ENCODE results near the gene CDH15. TPM values are rescaled to one million over a fixed set of nuclear protein-coding genes. Genes with fewer than 3 reads are reported as not detected.

The CDH15 gene
- total and polyA plus RNA-seq, 2 of the 13 experiments (the other 11 are each of a cell fraction or from before 2014, with no cell fraction given): 0.74 to 2.2 TPM

DNA sequence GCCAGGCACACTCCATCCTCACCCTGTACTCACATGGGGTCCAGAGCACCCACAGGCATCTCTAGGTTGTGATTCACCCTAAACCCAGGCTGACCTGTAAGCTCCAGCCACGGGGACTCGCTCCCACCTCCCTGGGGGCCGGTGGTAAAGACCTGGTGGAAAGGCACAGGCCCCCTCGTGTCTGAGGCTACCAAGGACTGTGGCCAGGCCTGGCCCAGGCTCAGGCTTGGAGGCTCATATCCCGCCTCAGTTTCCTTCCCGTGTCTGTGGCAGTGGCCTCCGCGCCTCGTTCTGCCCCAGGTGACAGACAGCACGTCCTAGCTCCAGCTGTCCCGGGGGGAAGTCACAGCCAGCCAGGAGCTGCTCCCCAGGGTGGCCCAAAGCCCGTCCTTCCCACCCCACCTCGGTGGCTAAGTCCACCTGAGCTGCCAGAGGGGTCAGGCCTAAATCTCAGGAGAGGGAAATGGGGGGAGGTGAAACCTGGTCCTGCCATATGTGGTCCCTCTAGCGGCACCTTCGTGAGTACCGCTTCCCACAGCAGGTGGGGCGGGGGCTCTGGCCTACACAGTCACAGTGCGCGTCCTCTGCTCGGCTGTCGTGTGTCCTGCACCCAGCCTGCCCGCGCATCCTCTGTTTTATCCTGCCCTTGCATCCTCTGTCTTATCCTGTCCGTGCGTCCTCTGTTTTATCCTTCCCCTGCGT lies 12.6 kb downstream of the CDH15 start:
- no peak overlapping the region for H3K4me3 ChIP-seq (replicated peaks in 1 of 3; ENCODE audit: insufficient read depth in 1 of 3, low read depth in 2 of 3, low read length in 3 of 3)
- FAIRE-seq: no peak
- POLR2A ChIA-PET: interaction anchor here (1.3 to 1.4 kb wide), 3 partner anchors 10 to 13 kb away, joined by 3 to 5 read pairs (median 4); partner anchors contain the start of gene CDH15
- no peak for TF ChIP-seq SATB2 (CRISPR knock-in tag; IDR thresholded peaks at IDR 0.05)
- no peak for TF ChIP-seq SIN3B (IDR thresholded peaks at IDR 0.05; ENCODE audit: low read length)
- no peak for TF ChIP-seq ZFP90 (CRISPR knock-in tag; IDR thresholded peaks at IDR 0.05; ENCODE audit: borderline replicate concordance)
- TF ChIP-seq, protein P1, sequence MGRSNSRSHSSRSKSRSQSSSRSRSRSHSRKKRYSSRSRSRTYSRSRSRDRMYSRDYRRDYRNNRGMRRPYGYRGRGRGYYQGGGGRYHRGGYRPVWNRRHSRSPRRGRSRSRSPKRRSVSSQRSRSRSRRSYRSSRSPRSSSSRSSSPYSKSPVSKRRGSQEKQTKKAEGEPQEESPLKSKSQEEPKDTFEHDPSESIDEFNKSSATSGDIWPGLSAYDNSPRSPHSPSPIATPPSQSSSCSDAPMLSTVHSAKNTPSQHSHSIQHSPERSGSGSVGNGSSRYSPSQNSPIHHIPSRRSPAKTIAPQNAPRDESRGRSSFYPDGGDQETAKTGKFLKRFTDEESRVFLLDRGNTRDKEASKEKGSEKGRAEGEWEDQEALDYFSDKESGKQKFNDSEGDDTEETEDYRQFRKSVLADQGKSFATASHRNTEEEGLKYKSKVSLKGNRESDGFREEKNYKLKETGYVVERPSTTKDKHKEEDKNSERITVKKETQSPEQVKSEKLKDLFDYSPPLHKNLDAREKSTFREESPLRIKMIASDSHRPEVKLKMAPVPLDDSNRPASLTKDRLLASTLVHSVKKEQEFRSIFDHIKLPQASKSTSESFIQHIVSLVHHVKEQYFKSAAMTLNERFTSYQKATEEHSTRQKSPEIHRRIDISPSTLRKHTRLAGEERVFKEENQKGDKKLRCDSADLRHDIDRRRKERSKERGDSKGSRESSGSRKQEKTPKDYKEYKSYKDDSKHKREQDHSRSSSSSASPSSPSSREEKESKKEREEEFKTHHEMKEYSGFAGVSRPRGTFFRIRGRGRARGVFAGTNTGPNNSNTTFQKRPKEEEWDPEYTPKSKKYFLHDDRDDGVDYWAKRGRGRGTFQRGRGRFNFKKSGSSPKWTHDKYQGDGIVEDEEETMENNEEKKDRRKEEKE (IDR thresholded peaks at IDR 0.05): no peak
- TF ChIP-seq, protein P2, sequence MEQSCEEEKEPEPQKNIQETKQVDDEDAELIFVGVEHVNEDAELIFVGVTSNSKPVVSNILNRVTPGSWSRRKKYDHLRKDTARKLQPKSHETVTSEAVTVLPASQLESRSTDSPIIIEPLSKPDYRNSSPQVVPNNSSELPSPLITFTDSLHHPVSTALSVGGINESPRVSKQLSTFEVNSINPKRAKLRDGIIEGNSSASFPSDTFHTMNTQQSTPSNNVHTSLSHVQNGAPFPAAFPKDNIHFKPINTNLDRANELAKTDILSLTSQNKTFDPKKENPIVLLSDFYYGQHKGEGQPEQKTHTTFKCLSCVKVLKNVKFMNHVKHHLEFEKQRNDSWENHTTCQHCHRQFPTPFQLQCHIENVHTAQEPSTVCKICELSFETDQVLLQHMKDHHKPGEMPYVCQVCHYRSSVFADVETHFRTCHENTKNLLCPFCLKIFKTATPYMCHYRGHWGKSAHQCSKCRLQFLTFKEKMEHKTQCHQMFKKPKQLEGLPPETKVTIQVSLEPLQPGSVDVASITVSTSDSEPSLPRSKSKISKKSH (CRISPR knock-in tag; IDR thresholded peaks at IDR 0.05; ENCODE audit: borderline replicate concordance): no peak
- no peak; the same call in 1 of the 2 replicates for TF ChIP-seq RAD21 (CRISPR knock-in tag; IDR thresholded peaks at IDR 0.05)
- 0 out of 2 replicates have a peak, but pooled peaks have one; percentile 20 for TF ChIP-seq KDM5B (CRISPR knock-in tag; IDR thresholded peaks at IDR 0.05; ENCODE audit: borderline replicate concordance)
- TF ChIP-seq ZNF12 (CRISPR knock-in tag; IDR thresholded peaks at IDR 0.05): no peak
- TF ChIP-seq REPIN1 (CRISPR knock-in tag; IDR thresholded peaks at IDR 0.05; ENCODE audit: borderline replicate concordance, low read depth): 0 out of 2 replicates have a peak, but pooled peaks have one; percentile 23
- TF ChIP-seq, protein P3, sequence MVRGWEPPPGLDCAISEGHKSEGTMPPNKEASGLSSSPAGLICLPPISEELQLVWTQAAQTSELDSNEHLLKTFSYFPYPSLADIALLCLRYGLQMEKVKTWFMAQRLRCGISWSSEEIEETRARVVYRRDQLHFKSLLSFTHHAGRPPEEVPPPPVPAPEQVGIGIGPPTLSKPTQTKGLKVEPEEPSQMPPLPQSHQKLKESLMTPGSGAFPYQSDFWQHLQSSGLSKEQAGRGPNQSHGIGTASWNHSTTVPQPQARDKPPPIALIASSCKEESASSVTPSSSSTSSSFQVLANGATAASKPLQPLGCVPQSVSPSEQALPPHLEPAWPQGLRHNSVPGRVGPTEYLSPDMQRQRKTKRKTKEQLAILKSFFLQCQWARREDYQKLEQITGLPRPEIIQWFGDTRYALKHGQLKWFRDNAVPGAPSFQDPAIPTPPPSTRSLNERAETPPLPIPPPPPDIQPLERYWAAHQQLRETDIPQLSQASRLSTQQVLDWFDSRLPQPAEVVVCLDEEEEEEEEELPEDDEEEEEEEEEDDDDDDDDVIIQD (CRISPR knock-in tag; IDR thresholded peaks at IDR 0.05; ENCODE audit: low read depth): no peak
- TF ChIP-seq, protein P4, sequence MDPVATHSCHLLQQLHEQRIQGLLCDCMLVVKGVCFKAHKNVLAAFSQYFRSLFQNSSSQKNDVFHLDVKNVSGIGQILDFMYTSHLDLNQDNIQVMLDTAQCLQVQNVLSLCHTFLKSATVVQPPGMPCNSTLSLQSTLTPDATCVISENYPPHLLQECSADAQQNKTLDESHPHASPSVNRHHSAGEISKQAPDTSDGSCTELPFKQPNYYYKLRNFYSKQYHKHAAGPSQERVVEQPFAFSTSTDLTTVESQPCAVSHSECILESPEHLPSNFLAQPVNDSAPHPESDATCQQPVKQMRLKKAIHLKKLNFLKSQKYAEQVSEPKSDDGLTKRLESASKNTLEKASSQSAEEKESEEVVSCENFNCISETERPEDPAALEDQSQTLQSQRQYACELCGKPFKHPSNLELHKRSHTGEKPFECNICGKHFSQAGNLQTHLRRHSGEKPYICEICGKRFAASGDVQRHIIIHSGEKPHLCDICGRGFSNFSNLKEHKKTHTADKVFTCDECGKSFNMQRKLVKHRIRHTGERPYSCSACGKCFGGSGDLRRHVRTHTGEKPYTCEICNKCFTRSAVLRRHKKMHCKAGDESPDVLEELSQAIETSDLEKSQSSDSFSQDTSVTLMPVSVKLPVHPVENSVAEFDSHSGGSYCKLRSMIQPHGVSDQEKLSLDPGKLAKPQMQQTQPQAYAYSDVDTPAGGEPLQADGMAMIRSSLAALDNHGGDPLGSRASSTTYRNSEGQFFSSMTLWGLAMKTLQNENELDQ (CRISPR knock-in tag; IDR thresholded peaks at IDR 0.05; ENCODE audit: borderline replicate concordance): no peak
- no peak for TF ChIP-seq YEATS2 (CRISPR knock-in tag; IDR thresholded peaks at IDR 0.05; ENCODE audit: borderline replicate concordance)

More for the DNA sequence above, 12.6 kb downstream of the CDH15 start:
- no peak overlapping the region for H3K4me2 ChIP-seq (ENCODE audit: low read depth, low read length)
- WGBS (ENCODE audit: low lambda C conversion rate): 11% methylated on average over 20 of the region's 26 CpGs
- H3K9me3 ChIP-seq (ENCODE audit: low read length): no peaks in the 10 kb centered on the region
- in situ Hi-C loops (cut with HindIII; ENCODE audit: extremely low pct_ligation_motif_present, low pct_unique_long_range_greater_than_20kb): no loop called here
- peaks cover 13 to 48% of the 10 kb centered on the region in 2 experiments for H3K27me3 ChIP-seq (ENCODE audit: control insufficient read depth in 1 of 2, insufficient read depth in 2 of 2, low read length in 2 of 2)
- peak; percentile 65 for ATAC-seq
- no peak overlapping the region for H3K9ac ChIP-seq (ENCODE audit: insufficient read depth, low read depth, low read length)
- CTCF ChIA-PET (ENCODE audit: low intra/inter-chr PET ratio, low total read pairs): interaction anchor here (1.8 kb wide), 1 partner anchor 32 kb away, joined by 6 read pairs; no protein-coding TSS in a partner anchor
- no peaks in the 10 kb centered on the region for H3K79me2 ChIP-seq (ENCODE audit: insufficient read depth, low read length)
- intact Hi-C loops (cut with micrococcal nuclease; ENCODE audit: unreplicated experiment): loop anchor here (2.0 kb wide), 1 partner anchor 17 kb away; the partner anchor contains the start of gene SLC22A31
- no peak overlapping the region for H3K27ac ChIP-seq (ENCODE audit: extremely low read length, insufficient read depth, low read length)
- DNase-seq (ENCODE audit: low spot score): no peak
- H3K4me1 ChIP-seq (ENCODE audit: insufficient read depth, low read length): peaks cover 26% of the 10 kb centered on the region
- BruUV-seq (replicated peaks): no TSS peak
- no peaks in the 10 kb centered on the region for H3K36me3 ChIP-seq (replicated peaks in 1 of 2; ENCODE audit: control insufficient read depth in 1 of 2, insufficient read depth in 2 of 2, low read length in 2 of 2)
- H4K20me1 ChIP-seq (ENCODE audit: insufficient read depth, low read length): peaks cover 26% of the 10 kb centered on the region
- H2AFZ ChIP-seq (ENCODE audit: low read length): no peak overlapping the region
